ENCODE measurements around the gene PRKG1.
"Not testable (repeated sequence)": the region's sequence is repeated elsewhere in the genome, so short reads cannot be mapped to it uniquely, and the experiment has no call there.

The PRKG1 gene

GRCh38 chr10:52232561-52233350, 1158.5 kb downstream of the PRKG1 start:
- peak overlapping the region; percentile 43 for H3K4me3 ChIP-seq (ENCODE audit: low read depth, low read length)
- H3K9me3 ChIP-seq (ENCODE audit: control insufficient read depth, insufficient read depth, low read length) = no peaks in the 10 kb centered on the region
- no peaks in the 10 kb centered on the region for H3K4me1 ChIP-seq (ENCODE audit: control insufficient read depth, insufficient read depth, low read length)
- H3K9ac ChIP-seq (ENCODE audit: low read depth, low read length) = no peak overlapping the region
- H3K27me3 ChIP-seq (ENCODE audit: control insufficient read depth, insufficient read depth, low read length) = no peaks in the 10 kb centered on the region
- H3K36me3 ChIP-seq (ENCODE audit: control insufficient read depth, insufficient read depth, low read length) = no peaks in the 10 kb centered on the region

GRCh38 chr10:52233351-52233991, 1159.2 kb downstream of the PRKG1 start:
- not testable (repeated sequence) for H3K27me3 ChIP-seq (ENCODE audit: control insufficient read depth, insufficient read depth, low read length); H3K4me1 ChIP-seq (ENCODE audit: control insufficient read depth, insufficient read depth, low read length); H3K9ac ChIP-seq (ENCODE audit: low read depth, low read length); H3K9me3 ChIP-seq (ENCODE audit: control insufficient read depth, insufficient read depth, low read length); H3K36me3 ChIP-seq (ENCODE audit: control insufficient read depth, insufficient read depth, low read length)
- H3K4me3 ChIP-seq (ENCODE audit: low read depth, low read length) = peak overlapping the region; percentile 43

- H3K4me3 ChIP-seq (ENCODE audit: low read depth, low read length) = no peak overlapping the region
- H3K4me1 ChIP-seq (ENCODE audit: control insufficient read depth, insufficient read depth, low read length) = no peaks in the 10 kb centered on the region
- no peak overlapping the region for H3K9ac ChIP-seq (ENCODE audit: low read depth, low read length)
- H3K36me3 ChIP-seq (ENCODE audit: control insufficient read depth, insufficient read depth, low read length) = no peaks in the 10 kb centered on the region
- H3K27me3 ChIP-seq (ENCODE audit: control insufficient read depth, insufficient read depth, low read length) = no peaks in the 10 kb centered on the region
- H3K9me3 ChIP-seq (ENCODE audit: control insufficient read depth, insufficient read depth, low read length) = no peaks in the 10 kb centered on the region
Observed at GRCh38 chr10:52239771-52240170, 1165.5 kb downstream of the PRKG1 start.

- Histone ChIP-seq H3K9me3 (ENCODE audit: control insufficient read depth, insufficient read depth, low read length) (no peaks in the 10 kb centered on the region), H3K9ac (ENCODE audit: low read depth, low read length) (no peak overlapping the region)
Observed at GRCh38 chr10:52245547-52245946, 1171.3 kb downstream of the PRKG1 start.

GRCh38 chr10:52247929-52248328, 1173.6 kb downstream of the PRKG1 start:
- not testable (repeated sequence) for H3K4me3 ChIP-seq (ENCODE audit: low read depth, low read length); H3K36me3 ChIP-seq (ENCODE audit: control insufficient read depth, insufficient read depth, low read length); H3K4me1 ChIP-seq (ENCODE audit: control insufficient read depth, insufficient read depth, low read length); H3K9me3 ChIP-seq (ENCODE audit: control insufficient read depth, insufficient read depth, low read length); H3K27me3 ChIP-seq (ENCODE audit: control insufficient read depth, insufficient read depth, low read length); H3K9ac ChIP-seq (ENCODE audit: low read depth, low read length)

More at GRCh38 chr10:52245547-52245946, 1171.3 kb downstream of the PRKG1 start:
- H3K4me1 ChIP-seq (ENCODE audit: control insufficient read depth, insufficient read depth, low read length) = no peaks in the 10 kb centered on the region
- no peaks in the 10 kb centered on the region for H3K27me3 ChIP-seq (ENCODE audit: control insufficient read depth, insufficient read depth, low read length)
- H3K36me3 ChIP-seq (ENCODE audit: control insufficient read depth, insufficient read depth, low read length) = no peaks in the 10 kb centered on the region
- H3K4me3 ChIP-seq (ENCODE audit: low read depth, low read length) = no peak overlapping the region

GRCh38 chr10:52248697-52249306, 1174.5 kb downstream of the PRKG1 start:
- H3K27me3 ChIP-seq (ENCODE audit: control insufficient read depth, insufficient read depth, low read length) = no peaks in the 10 kb centered on the region
- no peak overlapping the region for H3K9ac ChIP-seq (ENCODE audit: low read depth, low read length)
- no peaks in the 10 kb centered on the region for H3K4me1 ChIP-seq (ENCODE audit: control insufficient read depth, insufficient read depth, low read length)
- H3K9me3 ChIP-seq (ENCODE audit: control insufficient read depth, insufficient read depth, low read length) = no peaks in the 10 kb centered on the region
- H3K36me3 ChIP-seq (ENCODE audit: control insufficient read depth, insufficient read depth, low read length) = no peaks in the 10 kb centered on the region
- no peak overlapping the region for H3K4me3 ChIP-seq (ENCODE audit: low read depth, low read length)

- H3K9me3 ChIP-seq (ENCODE audit: control insufficient read depth, insufficient read depth, low read length) = no peaks in the 10 kb centered on the region
- no peak overlapping the region for H3K4me3 ChIP-seq (ENCODE audit: low read depth, low read length)
- no peaks in the 10 kb centered on the region for H3K4me1 ChIP-seq (ENCODE audit: control insufficient read depth, insufficient read depth, low read length)
Observed at GRCh38 chr10:52249850-52250395, 1175.6 kb downstream of the PRKG1 start.

GRCh38 chr10:52250510-52250909, 1176.2 kb downstream of the PRKG1 start:
- Histone ChIP-seq H3K36me3 (ENCODE audit: control insufficient read depth, insufficient read depth, low read length) (no peaks in the 10 kb centered on the region), H3K4me3 (ENCODE audit: low read depth, low read length) (no peak overlapping the region), H3K27me3 (ENCODE audit: control insufficient read depth, insufficient read depth, low read length) (no peaks in the 10 kb centered on the region), H3K4me1 (ENCODE audit: control insufficient read depth, insufficient read depth, low read length) (no peaks in the 10 kb centered on the region), H3K9me3 (ENCODE audit: control insufficient read depth, insufficient read depth, low read length) (no peaks in the 10 kb centered on the region), H3K9ac (ENCODE audit: low read depth, low read length) (no peak overlapping the region)

More at GRCh38 chr10:52249850-52250395, 1175.6 kb downstream of the PRKG1 start:
- Histone ChIP-seq H3K36me3 (ENCODE audit: control insufficient read depth, insufficient read depth, low read length) (no peaks in the 10 kb centered on the region), H3K9ac (ENCODE audit: low read depth, low read length) (no peak overlapping the region), H3K27me3 (ENCODE audit: control insufficient read depth, insufficient read depth, low read length) (no peaks in the 10 kb centered on the region)

GRCh38 chr10:52252307-52252706, 1178.0 kb downstream of the PRKG1 start:
- H3K27me3 ChIP-seq (ENCODE audit: control insufficient read depth, insufficient read depth, low read length) = no peaks in the 10 kb centered on the region

GRCh38 chr10:52256832-52257691, 1182.8 kb downstream of the PRKG1 start:
- H3K9me3 ChIP-seq (ENCODE audit: control insufficient read depth, insufficient read depth, low read length) = no peaks in the 10 kb centered on the region
- no peaks in the 10 kb centered on the region for H3K36me3 ChIP-seq (ENCODE audit: control insufficient read depth, insufficient read depth, low read length)
- H3K9ac ChIP-seq (ENCODE audit: low read depth, low read length) = no peak overlapping the region
- no peak overlapping the region for H3K4me3 ChIP-seq (ENCODE audit: low read depth, low read length)
- H3K27me3 ChIP-seq (ENCODE audit: control insufficient read depth, insufficient read depth, low read length) = no peaks in the 10 kb centered on the region
- H3K4me1 ChIP-seq (ENCODE audit: control insufficient read depth, insufficient read depth, low read length) = no peaks in the 10 kb centered on the region

More at GRCh38 chr10:52252307-52252706, 1178.0 kb downstream of the PRKG1 start:
- H3K4me3 ChIP-seq (ENCODE audit: low read depth, low read length) = no peak overlapping the region
- no peaks in the 10 kb centered on the region for H3K9me3 ChIP-seq (ENCODE audit: control insufficient read depth, insufficient read depth, low read length)
- no peaks in the 10 kb centered on the region for H3K36me3 ChIP-seq (ENCODE audit: control insufficient read depth, insufficient read depth, low read length)
- H3K4me1 ChIP-seq (ENCODE audit: control insufficient read depth, insufficient read depth, low read length) = no peaks in the 10 kb centered on the region
- no peak overlapping the region for H3K9ac ChIP-seq (ENCODE audit: low read depth, low read length)

GRCh38 chr10:52257692-52258075, 1183.4 kb downstream of the PRKG1 start:
- Histone ChIP-seq H3K27me3 (ENCODE audit: control insufficient read depth, insufficient read depth, low read length) (no peaks in the 10 kb centered on the region), H3K36me3 (ENCODE audit: control insufficient read depth, insufficient read depth, low read length) (no peaks in the 10 kb centered on the region), H3K4me3 (ENCODE audit: low read depth, low read length) (no peak overlapping the region), H3K4me1 (ENCODE audit: control insufficient read depth, insufficient read depth, low read length) (no peaks in the 10 kb centered on the region), H3K9me3 (ENCODE audit: control insufficient read depth, insufficient read depth, low read length) (no peaks in the 10 kb centered on the region), H3K9ac (ENCODE audit: low read depth, low read length) (no peak overlapping the region)
